Esophagus muscularis mucosa (tissue), 4 donors: ENCODE data around the gene CORO2B. TPM values are rescaled to one million over a fixed set of nuclear protein-coding genes. Genes with fewer than 3 reads are reported as not detected.

Experiments
- DNase-seq: peaks from one replicate; pipeline ENCODE4 v3.0.0-alpha.2; 2017; ENCODE audit errors: extremely low spot score
- H3K27ac ChIP-seq, 4 donors: fragments of 200-600 bp; sonication (generic); replicated peaks in 1 of 4; 1 replicate in 3 of 4; 2 replicates in 1 of 4; pipeline ENCODE4 v1.5.1; 2016 to 2019; ENCODE audit warnings: mild to moderate bottlenecking in 1 of 4
- H3K27me3 ChIP-seq, 4 donors: fragments of 200-600 bp; sonication (generic); one replicate each; pipeline versions ENCODE4 v1.5.1 to v1.6.0; 2016 to 2019
- H3K36me3 ChIP-seq, 4 donors: fragments of 200-600 bp; sonication (generic); one replicate each; pipeline ENCODE4 v1.5.1; 2016 to 2019
- H3K4me1 ChIP-seq, 4 donors: fragments of 200-600 bp; sonication (generic); one replicate each; pipeline ENCODE4 v1.5.1; 2016 to 2019
- H3K4me3 ChIP-seq, 4 donors: fragments of 200-600 bp; sonication (generic); 1 replicate in 2 of 4; 2 replicates in 2 of 4; pipeline ENCODE4 v1.5.1; 2016 to 2019; ENCODE audit warnings: mild to moderate bottlenecking in 4 of 4, moderate library complexity in 1 of 4
- H3K9me3 ChIP-seq, 4 donors: fragments of 200-600 bp; sonication (generic); 1 replicate in 3 of 4; 2 replicates in 1 of 4; pipeline ENCODE4 v1.5.1; 2016 to 2019
- CTCF ChIP-seq, 3 experiments: fragments of 200-600 bp in 2 of 3; fragments of 450-650 bp in 1 of 3; sonication (generic) in 2 of 3; IDR thresholded peaks; one replicate each; pipeline ENCODE4 v1.5.1; 2017 to 2019; ENCODE audit warnings: antibody characterized with exemption in 3 of 3, mild to moderate bottlenecking in 2 of 3, moderate library complexity in 1 of 3
- EP300 ChIP-seq: sonication (generic); formaldehyde crosslinking; IDR thresholded peaks from one replicate; pipeline ENCODE4 v1.6.1; 2017; ENCODE audit warnings: antibody characterized with exemption
- POLR2A ChIP-seq: fragments of 450-650 bp; IDR thresholded peaks from one replicate; pipeline ENCODE4 v1.6.1; 2017; ENCODE audit warnings: antibody characterized with exemption, moderate library complexity, mild to moderate bottlenecking, low read depth
- POLR2AphosphoS5 ChIP-seq, 2 donors: sonication (generic); formaldehyde crosslinking; IDR thresholded peaks; one replicate each; pipeline ENCODE4 v1.6.1; 2017; ENCODE audit warnings: antibody characterized with exemption in 2 of 2
- WGBS: methylation state at CpG from one replicate; pipeline ENCODE4 v1.1.5; 2018; 5-methylcytosine and 5-hydroxymethylcytosine counted together
- intact Hi-C: fragments of 100-400 bp; cut with DNase I; formaldehyde crosslinking; loops from one replicate; pipeline ENCODE4 v1.15.1; 2023
- total RNA-seq, 4 donors: library from RNA; depleted of rRNA; stranded (reverse); fragments of >200 nt; gene quantifications; one replicate each; pipeline versions ENCODE4 v1.1.0 to v1.2.1, GENCODE V29; 2016

The CORO2B gene
- total RNA-seq, 4 donors from 2014 or later, result 5.8 to 12.2 (median 7.5) TPM

- H3K9me3 ChIP-seq, result no peaks in the 10 kb centered on the region
- intact Hi-C loops, result no loop called here
- no peak for DNase-seq
Observed at GRCh38 chr15:68695061-68695595, 116.3 kb downstream of the CORO2B start.

GRCh38 chr15:68696414-68697363 lies 117.9 kb downstream of the CORO2B start:
- Histone ChIP-seq H3K27ac (no peak overlapping the region), H3K27me3 (no peaks in the 10 kb centered on the region), H3K36me3 (peaks cover 0 to 4% (median 0%) of the 10 kb centered on the region in 4 donors), H3K4me3 (no peak overlapping the region), H3K9me3 (no peaks in the 10 kb centered on the region), H3K4me1 (peaks cover 20 to 25% (median 23%) of the 10 kb centered on the region in 4 donors)
- TF ChIP-seq POLR2AphosphoS5 (IDR thresholded peaks at IDR 0.05) (no peak), CTCF (IDR thresholded peaks at IDR 0.05) (no peak), POLR2A (no peak), EP300 (no peak)
- intact Hi-C loops, result no loop called here
- 94% methylated on average over 8 of the region's 8 CpGs for WGBS
- DNase-seq, result no peak

More at GRCh38 chr15:68695061-68695595, 116.3 kb downstream of the CORO2B start:
- H3K36me3 ChIP-seq, result peaks cover 0 to 4% (median 0%) of the 10 kb centered on the region in 4 donors
- TF ChIP-seq EP300 (no peak), POLR2AphosphoS5 (IDR thresholded peaks at IDR 0.05) (no peak), POLR2A (no peak), CTCF (IDR thresholded peaks at IDR 0.05) (no peak)
- no peak overlapping the region for H3K27ac ChIP-seq
- no peaks in the 10 kb centered on the region for H3K27me3 ChIP-seq
- peaks cover 8 to 14% (median 11%) of the 10 kb centered on the region in 4 donors for H3K4me1 ChIP-seq
- no peak overlapping the region for H3K4me3 ChIP-seq
- WGBS, result 72% methylated on average over 9 of the region's 9 CpGs

GRCh38 chr15:68697711-68698690 lies 119.2 kb downstream of the CORO2B start:
- no peak for TF ChIP-seq EP300
- TF ChIP-seq CTCF (IDR thresholded peaks at IDR 0.05), result no peak
- TF ChIP-seq POLR2A, result no peak
- TF ChIP-seq POLR2AphosphoS5 (IDR thresholded peaks at IDR 0.05), result no peak
- intact Hi-C loops, result no loop called here
- no peak overlapping the region for H3K4me3 ChIP-seq
- no peaks in the 10 kb centered on the region for H3K27me3 ChIP-seq
- no peaks in the 10 kb centered on the region for H3K9me3 ChIP-seq
- 93% methylated on average over 9 of the region's 9 CpGs for WGBS
- DNase-seq, result no peak
- no peak overlapping the region for H3K27ac ChIP-seq
- H3K4me1 ChIP-seq, result peaks cover 20 to 30% (median 25%) of the 10 kb centered on the region in 4 donors
- peaks cover 0 to 4% (median 0%) of the 10 kb centered on the region in 4 donors for H3K36me3 ChIP-seq

- intact Hi-C loops, result no loop called here
- H3K27ac ChIP-seq, result no peak overlapping the region
- no peak for TF ChIP-seq POLR2A
- no peak for TF ChIP-seq EP300
- TF ChIP-seq CTCF (IDR thresholded peaks at IDR 0.05), result no peak
- no peak for TF ChIP-seq POLR2AphosphoS5 (IDR thresholded peaks at IDR 0.05)
- H3K27me3 ChIP-seq, result no peaks in the 10 kb centered on the region
- no peak for DNase-seq
- 76% methylated on average over 5 of the region's 5 CpGs for WGBS
- no peaks in the 10 kb centered on the region for H3K9me3 ChIP-seq
- no peak overlapping the region for H3K4me3 ChIP-seq
- peaks cover 0 to 4% (median 0%) of the 10 kb centered on the region in 4 donors for H3K36me3 ChIP-seq
- peaks cover 20 to 31% (median 22%) of the 10 kb centered on the region in 4 donors for H3K4me1 ChIP-seq
Observed at GRCh38 chr15:68698708-68699107, 119.9 kb downstream of the CORO2B start.
